IgD-negative memory B cell (primary cell): ENCODE data around the gene GPR162. TPM values are rescaled to one million over a fixed set of nuclear protein-coding genes. Genes with fewer than 3 reads are reported as not detected.

Experiments
- H3K27ac Mint-ChIP-seq, 3 donors: one replicate each; pipeline ENCODE4 v1.8.0; 2020 to 2022; ENCODE audit warnings: mild to moderate bottlenecking in 3 of 3, mixed read lengths in 3 of 3, moderate library complexity in 1 of 3
- H3K27me3 Mint-ChIP-seq: one replicate; pipeline ENCODE4 v1.8.0; 2021; ENCODE audit warnings: mixed read lengths
- H3K36me3 Mint-ChIP-seq: one replicate; pipeline ENCODE4 v1.8.0; 2020; ENCODE audit warnings: mild to moderate bottlenecking, mixed read lengths
- H3K4me1 Mint-ChIP-seq, 3 donors: one replicate each; pipeline ENCODE4 v1.8.0; 2020 to 2022; ENCODE audit warnings: mixed read lengths in 3 of 3, mild to moderate bottlenecking in 1 of 3
- H3K4me3 Mint-ChIP-seq, 4 donors: one replicate each; pipeline ENCODE4 v1.8.0; 2020 to 2022; ENCODE audit warnings: mild to moderate bottlenecking in 4 of 4, mixed read lengths in 4 of 4, moderate library complexity in 3 of 4
- H3K9me3 Mint-ChIP-seq, 3 donors: one replicate each; pipeline ENCODE4 v1.8.0; 2020 to 2021; ENCODE audit warnings: mixed read lengths in 3 of 3, mild to moderate bottlenecking in 1 of 3
- polyA plus RNA-seq: library from polyadenylated mRNA; unstranded; fragments of 300-500 nt; fragmentation: Illumina TruSeq; gene quantifications from one replicate; pipeline ENCODE4 v1.2.3, GENCODE V29; 2021

The GPR162 gene
- polyA plus RNA-seq, 1 donor from 2014 or later = not detected

DNA sequence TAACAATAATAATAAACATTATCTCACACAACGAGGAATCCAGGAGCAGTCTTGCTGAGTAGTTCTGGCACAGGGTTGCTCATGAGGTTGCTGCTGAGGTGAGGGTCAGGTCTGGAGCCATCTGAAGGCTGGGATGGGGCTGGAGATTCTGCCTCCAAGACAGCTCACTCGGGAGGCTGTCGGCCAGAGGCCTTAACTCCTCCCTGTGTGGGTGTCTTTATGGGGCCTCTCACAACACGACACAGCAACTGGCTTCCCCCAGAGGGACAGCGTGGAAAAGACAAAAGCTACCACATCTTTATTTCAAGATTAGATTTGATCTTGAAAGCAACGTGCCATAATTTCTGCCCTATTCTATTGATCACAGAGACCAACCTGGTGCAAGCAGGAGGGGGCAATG lies 39.5 kb upstream of the GPR162 start:
- Mint-ChIP-seq H3K27me3 (peaks cover 11% of the 10 kb centered on the region), H3K9me3 (no peaks in the 10 kb centered on the region), H3K4me1 (peaks cover 0 to 9% (median 4%) of the 10 kb centered on the region in 3 donors), H3K27ac (no peak overlapping the region), H3K4me3 (no peak overlapping the region), H3K36me3 (no peaks in the 10 kb centered on the region)

- H3K9me3 Mint-ChIP-seq = no peaks in the 10 kb centered on the region
- H3K36me3 Mint-ChIP-seq = no peaks in the 10 kb centered on the region
- H3K27ac Mint-ChIP-seq = no peak overlapping the region
- H3K4me3 Mint-ChIP-seq = no peak overlapping the region
- peaks cover 0 to 8% (median 4%) of the 10 kb centered on the region in 3 donors for H3K4me1 Mint-ChIP-seq
- peaks cover 10% of the 10 kb centered on the region for H3K27me3 Mint-ChIP-seq
Observed at GRCh38 chr12:6782850-6783566, 38.6 kb upstream of the GPR162 start.

- H3K27me3 Mint-ChIP-seq = peaks cover 2% of the 10 kb centered on the region
- peaks cover 0 to 1% (median under 1%) of the 10 kb centered on the region in 3 donors for H3K4me1 Mint-ChIP-seq
- no peak overlapping the region for H3K27ac Mint-ChIP-seq
- H3K9me3 Mint-ChIP-seq = no peaks in the 10 kb centered on the region
- no peaks in the 10 kb centered on the region for H3K36me3 Mint-ChIP-seq
- no peak overlapping the region for H3K4me3 Mint-ChIP-seq
Observed at GRCh38 chr12:6783828-6784227, 37.8 kb upstream of the GPR162 start.

DNA sequence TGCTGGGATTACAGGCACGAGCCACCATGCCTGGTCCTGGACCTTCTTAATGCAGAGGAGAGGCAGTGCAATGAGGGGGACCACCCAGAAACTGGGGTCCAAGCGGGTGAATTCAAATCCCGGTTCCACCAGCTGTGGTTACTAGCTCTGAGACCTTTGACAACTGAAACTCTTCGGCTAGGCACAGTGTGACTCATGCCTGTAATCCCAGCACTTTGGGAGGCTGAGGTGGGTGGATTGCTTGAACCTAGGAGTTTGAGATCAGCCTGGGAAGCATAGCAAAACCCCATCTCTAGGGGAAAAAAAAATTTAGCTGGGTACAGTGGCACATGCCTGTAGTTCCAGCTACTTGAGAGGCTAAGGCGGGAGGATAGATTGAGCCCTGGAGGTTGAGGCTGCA lies 37.3 kb upstream of the GPR162 start:
- Mint-ChIP-seq H3K9me3 (no peaks in the 10 kb centered on the region), H3K4me3 (no peak overlapping the region), H3K4me1 (no peaks in the 10 kb centered on the region), H3K27ac (no peak overlapping the region), H3K36me3 (no peaks in the 10 kb centered on the region), H3K27me3 (peaks cover 2% of the 10 kb centered on the region)

DNA sequence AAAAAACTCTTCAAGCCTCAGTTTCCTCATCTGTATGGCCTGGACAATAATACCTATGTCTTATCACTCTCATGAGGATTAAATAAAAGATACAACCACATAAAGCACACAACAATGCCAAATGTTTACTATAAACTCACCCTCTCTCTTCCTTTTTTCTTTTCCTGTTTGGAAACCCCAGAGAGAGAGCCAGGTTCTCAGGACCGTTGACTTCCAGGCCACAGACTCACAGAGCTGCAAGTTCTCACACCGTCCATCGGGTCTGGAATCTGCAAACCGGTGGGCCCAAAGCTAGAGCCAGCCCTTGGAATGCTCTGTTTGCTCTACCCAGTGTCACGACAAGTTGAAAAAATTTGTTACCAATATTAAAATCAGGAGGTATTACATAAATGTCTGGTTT lies 36.9 kb upstream of the GPR162 start:
- H3K36me3 Mint-ChIP-seq = no peaks in the 10 kb centered on the region
- no peaks in the 10 kb centered on the region for H3K9me3 Mint-ChIP-seq
- H3K27me3 Mint-ChIP-seq = peaks cover 2% of the 10 kb centered on the region
- peak overlapping the region in 1 of 3 donors; percentile 67 for H3K27ac Mint-ChIP-seq
- no peak overlapping the region for H3K4me3 Mint-ChIP-seq
- H3K4me1 Mint-ChIP-seq = no peaks in the 10 kb centered on the region

GRCh38 chr12:6786416-6787094 lies 35.1 kb upstream of the GPR162 start:
- H3K4me1 Mint-ChIP-seq = no peaks in the 10 kb centered on the region
- no peaks in the 10 kb centered on the region for H3K9me3 Mint-ChIP-seq
- no peak overlapping the region for H3K4me3 Mint-ChIP-seq
- H3K27me3 Mint-ChIP-seq = peaks cover 2% of the 10 kb centered on the region
- H3K27ac Mint-ChIP-seq = no peak overlapping the region
- no peaks in the 10 kb centered on the region for H3K36me3 Mint-ChIP-seq

DNA sequence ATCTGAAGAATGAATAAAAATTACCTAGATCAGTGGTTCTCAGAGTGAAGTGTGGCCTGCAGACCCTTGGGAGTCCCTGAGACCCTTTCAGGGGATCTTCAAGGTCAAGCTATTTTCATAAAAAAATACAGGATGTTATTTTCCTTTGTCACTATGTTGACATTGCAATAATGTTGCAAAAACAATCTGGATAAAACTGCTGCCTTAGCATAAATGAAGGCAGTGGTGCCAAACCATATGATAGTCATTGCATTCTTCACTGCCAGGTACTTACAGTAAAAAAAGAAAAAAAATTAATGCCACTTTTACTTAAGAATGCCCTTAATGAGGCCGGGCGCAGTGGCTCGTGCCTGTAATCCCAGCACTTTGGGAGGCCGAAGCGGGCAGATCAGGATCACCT lies 34.3 kb upstream of the GPR162 start:
- no peaks in the 10 kb centered on the region for H3K36me3 Mint-ChIP-seq
- no peak overlapping the region for H3K4me3 Mint-ChIP-seq
- H3K27ac Mint-ChIP-seq = no peak overlapping the region
- peaks cover 7% of the 10 kb centered on the region for H3K27me3 Mint-ChIP-seq
- H3K4me1 Mint-ChIP-seq = peaks cover under 1 to 2% (median 1%) of the 10 kb centered on the region in 3 donors
- no peaks in the 10 kb centered on the region for H3K9me3 Mint-ChIP-seq

GRCh38 chr12:6788972-6789924 lies 32.4 kb upstream of the GPR162 start, which contains the start of gene CD4:
CD4 (plus strand) TSS chr12:6789528; CDS start chr12:6800139, 10,611 bp downstream.
- peak within 1 kb of the TSS in 2 of 4 donors; percentile 16 to 35 for H3K4me3 Mint-ChIP-seq
- no peaks in the 10 kb centered on the region for H3K9me3 Mint-ChIP-seq
- no peaks in the 10 kb centered on the region for H3K36me3 Mint-ChIP-seq
- H3K4me1 Mint-ChIP-seq = peaks cover 8 to 10% (median 9%) of the 10 kb centered on the region in 3 donors
- H3K27ac Mint-ChIP-seq = peak within 1 kb of the TSS in 1 of 3 donors; percentile 63
- H3K27me3 Mint-ChIP-seq = peaks cover 14% of the 10 kb centered on the region

GRCh38 chr12:6790496-6791150 lies 31.0 kb upstream of the GPR162 start:
- peaks cover 8 to 10% (median 9%) of the 10 kb centered on the region in 3 donors for H3K4me1 Mint-ChIP-seq
- no peaks in the 10 kb centered on the region for H3K9me3 Mint-ChIP-seq
- peak overlapping the region in 1 of 4 donors; percentile 21 for H3K4me3 Mint-ChIP-seq
- H3K36me3 Mint-ChIP-seq = no peaks in the 10 kb centered on the region
- H3K27me3 Mint-ChIP-seq = peaks cover 14% of the 10 kb centered on the region
- peak overlapping the region in 1 of 3 donors; percentile 63 for H3K27ac Mint-ChIP-seq

DNA sequence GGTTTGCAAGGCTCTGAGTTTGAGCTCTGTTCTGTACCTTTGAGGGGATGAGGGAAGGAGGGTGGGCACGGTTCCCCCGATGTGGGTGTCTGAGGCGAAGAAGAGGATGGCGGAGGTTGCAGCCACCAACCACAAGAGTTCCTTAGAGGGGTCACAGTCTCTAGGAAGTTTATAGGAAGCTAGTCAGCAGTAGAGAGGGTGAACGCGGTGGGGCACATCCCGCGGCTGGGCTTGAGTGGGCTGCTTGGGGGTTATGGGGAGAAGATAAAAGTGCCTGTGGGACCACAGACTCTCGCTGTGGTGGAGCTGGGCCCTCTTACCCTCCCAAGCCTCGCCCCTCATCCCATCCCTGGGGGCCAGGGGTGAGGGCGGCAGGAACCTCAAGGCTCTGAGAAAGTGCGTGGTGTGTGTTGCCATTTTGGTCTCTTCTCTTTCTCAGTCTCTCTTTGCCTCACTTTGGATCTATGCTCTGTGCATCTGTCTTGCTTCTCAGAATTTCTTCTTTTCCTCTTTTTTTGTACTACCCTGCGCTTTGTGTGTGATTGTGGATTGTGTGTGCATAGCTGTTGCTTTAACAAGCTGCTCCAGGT lies 29.6 kb upstream of the GPR162 start:
- H3K4me3 Mint-ChIP-seq = peak overlapping the region in 3 of 4 donors; percentile 36 to 91 (median 41)
- peaks cover 20% of the 10 kb centered on the region for H3K27me3 Mint-ChIP-seq
- H3K4me1 Mint-ChIP-seq = peaks cover 8 to 10% (median 9%) of the 10 kb centered on the region in 3 donors
- no peaks in the 10 kb centered on the region for H3K36me3 Mint-ChIP-seq
- no peaks in the 10 kb centered on the region for H3K9me3 Mint-ChIP-seq
- H3K27ac Mint-ChIP-seq = peak overlapping the region in 1 of 3 donors; percentile 21

- Mint-ChIP-seq H3K27me3 (peaks cover 20% of the 10 kb centered on the region), H3K27ac (peak overlapping the region in 1 of 3 donors; percentile 21), H3K9me3 (no peaks in the 10 kb centered on the region), H3K36me3 (no peaks in the 10 kb centered on the region), H3K4me3 (peak overlapping the region in 3 of 4 donors; percentile 1 to 91 (median 71)), H3K4me1 (peaks cover 8 to 10% (median 9%) of the 10 kb centered on the region in 3 donors)
Observed at GRCh38 chr12:6792522-6793201, 29.0 kb upstream of the GPR162 start.

GRCh38 chr12:6795088-6795487 lies 26.5 kb upstream of the GPR162 start:
- Mint-ChIP-seq H3K27me3 (peaks cover 28% of the 10 kb centered on the region), H3K36me3 (no peaks in the 10 kb centered on the region), H3K9me3 (no peaks in the 10 kb centered on the region), H3K4me1 (peaks cover 8 to 10% (median 9%) of the 10 kb centered on the region in 3 donors), H3K4me3 (no peak overlapping the region), H3K27ac (no peak overlapping the region)

- Mint-ChIP-seq H3K27me3 (peaks cover 29% of the 10 kb centered on the region), H3K9me3 (no peaks in the 10 kb centered on the region), H3K4me1 (peaks cover 8 to 10% (median 9%) of the 10 kb centered on the region in 3 donors), H3K4me3 (no peak overlapping the region), H3K27ac (peak overlapping the region in 1 of 3 donors; percentile 47), H3K36me3 (no peaks in the 10 kb centered on the region)
Observed at GRCh38 chr12:6796576-6796975, 25.0 kb upstream of the GPR162 start.
